DND-41 (cell line): ENCODE results near the gene PLEKHA6.

Source experiments
- ATAC-seq: fragments of 200-7000 bp; cut with Tn5 transposase; 3 replicates; pipeline ENCODE4 v1.9.1; 2021; ENCODE audit warnings: low read depth; ENCODE audit not compliant: insufficient read depth
- DNase-seq: peaks from one replicate; pipeline ENCODE4 v3.0.0-alpha.2; 2020
- H2AFZ ChIP-seq: 2 replicates; pipeline ENCODE4 v1.6.0; 2012; ENCODE audit warnings: low read depth, low read length
- H3K27ac ChIP-seq: 2 replicates; pipeline ENCODE4 v1.5.1; 2012; ENCODE audit warnings: low read length, inconsistent platforms
- H3K27me3 ChIP-seq: fragments of 200-600 bp; sonication (generic); 2 replicates; pipeline ENCODE4 v1.6.0; 2012; ENCODE audit warnings: low read length, mild to moderate bottlenecking, inconsistent platforms; ENCODE audit not compliant: insufficient read depth, poor library complexity
- H3K36me3 ChIP-seq: 2 replicates; pipeline ENCODE4 v1.5.1; 2012; ENCODE audit warnings: low read length, inconsistent platforms; ENCODE audit not compliant: insufficient read depth
- H3K4me1 ChIP-seq: 2 replicates; pipeline ENCODE4 v1.5.1; 2012; ENCODE audit warnings: mild to moderate bottlenecking, low read length; ENCODE audit not compliant: insufficient read depth
- H3K4me2 ChIP-seq: 2 replicates; pipeline ENCODE4 v1.6.0; 2012; ENCODE audit warnings: mild to moderate bottlenecking, moderate library complexity, low read length, inconsistent platforms; ENCODE audit not compliant: insufficient read depth
- H3K4me3 ChIP-seq, 2 experiments: fragments of 200-600 bp in 1 of 2; shearing (Covaris generic) in 1 of 2; 2 replicates each; pipeline ENCODE4 v1.5.1; 2012 to 2016; ENCODE audit warnings: inconsistent platforms in 2 of 2, low read length in 2 of 2, mild to moderate bottlenecking in 2 of 2, low read depth in 1 of 2, moderate library complexity in 1 of 2
- H3K79me2 ChIP-seq: 2 replicates; pipeline ENCODE4 v1.6.0; 2012; ENCODE audit warnings: low read length, inconsistent platforms; ENCODE audit not compliant: insufficient read depth
- H3K9ac ChIP-seq: 2 replicates; pipeline ENCODE4 v1.6.0; 2012; ENCODE audit warnings: low read depth, mild to moderate bottlenecking, inconsistent platforms, low read length, moderate library complexity
- H3K9me3 ChIP-seq: 2 replicates; pipeline ENCODE4 v1.5.1; 2012; ENCODE audit warnings: low read length, moderate library complexity, mild to moderate bottlenecking, inconsistent platforms; ENCODE audit not compliant: insufficient read depth, severe bottlenecking
- H4K20me1 ChIP-seq: 2 replicates; pipeline ENCODE4 v1.6.0; 2012; ENCODE audit warnings: low read length; ENCODE audit not compliant: insufficient read depth
- CTCF ChIP-seq: IDR thresholded peaks from 2 replicates; pipeline ENCODE4 v1.5.1; 2012; ENCODE audit warnings: borderline replicate concordance, low read length, moderate library complexity, mild to moderate bottlenecking; ENCODE audit not compliant: poor library complexity, severe bottlenecking; ENCODE audit errors: extremely low read depth
- EZH2 ChIP-seq: IDR thresholded peaks from 3 replicates; pipeline ENCODE4 v1.6.1; 2012; ENCODE audit warnings: borderline replicate concordance, low read depth, mild to moderate bottlenecking, moderate library complexity, low read length, inconsistent platforms; ENCODE audit not compliant: severe bottlenecking

PLEKHA6 gene

DNA sequence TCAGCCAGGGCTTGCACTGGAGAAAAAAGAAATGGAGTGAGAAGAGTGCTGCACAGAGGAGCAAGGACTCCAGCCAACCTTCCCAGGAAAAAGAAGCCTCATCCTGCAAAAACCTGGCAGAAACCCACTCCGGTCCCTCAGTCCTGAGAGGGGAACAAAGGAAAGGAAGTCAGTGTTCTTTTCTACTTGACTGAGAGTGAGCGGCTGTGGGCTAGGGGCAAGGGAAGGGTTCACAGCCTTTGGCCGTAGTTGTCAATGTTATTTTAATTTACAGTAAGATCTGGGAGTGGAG lies 137.0 kb downstream of the PLEKHA6 start:
- H3K27ac ChIP-seq = no peak overlapping the region
- no peaks in the 10 kb centered on the region for H3K79me2 ChIP-seq
- H3K9me3 ChIP-seq = no peaks in the 10 kb centered on the region
- H3K9ac ChIP-seq = no peak overlapping the region
- DNase-seq (no peak), ATAC-seq (no peak)
- H2AFZ ChIP-seq = no peak overlapping the region
- no peaks in the 10 kb centered on the region for H4K20me1 ChIP-seq
- TF ChIP-seq CTCF = no peak
- peaks cover 8% of the 10 kb centered on the region for H3K27me3 ChIP-seq
- H3K36me3 ChIP-seq = no peaks in the 10 kb centered on the region
- no peak overlapping the region for H3K4me3 ChIP-seq
- no peak overlapping the region for H3K4me2 ChIP-seq
- no peaks in the 10 kb centered on the region for H3K4me1 ChIP-seq

DNA sequence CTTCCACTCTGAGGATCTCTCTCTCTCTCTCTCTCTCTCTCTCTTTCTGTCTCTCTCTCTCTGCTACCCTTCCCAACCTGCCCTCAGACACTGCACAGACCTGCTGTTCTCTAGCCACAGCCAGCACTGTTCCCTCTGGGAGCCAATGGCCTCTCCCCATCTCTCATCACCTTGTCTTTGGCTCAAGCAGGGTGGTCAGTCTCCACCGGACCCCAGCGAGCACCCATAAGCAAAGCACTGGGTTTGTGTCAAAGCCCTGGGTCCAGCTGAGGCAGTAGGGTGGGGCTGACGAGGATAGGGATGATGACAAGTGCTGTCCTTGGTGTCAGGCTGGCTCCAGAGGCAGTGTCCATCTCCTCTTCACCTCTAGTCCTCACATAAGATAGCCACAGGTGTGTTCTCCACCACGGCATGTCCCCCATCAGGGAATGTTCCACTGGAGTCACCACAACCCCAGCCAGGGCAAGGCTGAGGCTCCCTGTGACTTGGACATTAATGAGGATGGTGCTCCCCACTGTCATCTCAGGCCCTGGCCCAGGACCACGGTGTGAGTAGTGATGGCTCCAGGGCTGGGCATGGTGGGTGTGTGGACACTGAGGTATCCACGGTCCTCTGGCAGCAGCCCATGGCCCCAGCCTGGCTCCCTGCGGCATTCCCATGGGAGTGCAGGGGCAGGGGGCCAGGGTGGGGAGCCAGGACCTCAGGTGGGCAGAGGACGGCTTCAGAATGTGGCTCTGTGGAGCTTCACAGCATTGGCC lies 137.5 kb downstream of the PLEKHA6 start:
- TF ChIP-seq EZH2 = no peak
- no peak for TF ChIP-seq CTCF
- no peak overlapping the region for H3K27ac ChIP-seq
- no peak overlapping the region for H3K4me2 ChIP-seq
- ATAC-seq (no peak), DNase-seq (no peak)
- H3K27me3 ChIP-seq = peaks cover 7% of the 10 kb centered on the region
- H3K79me2 ChIP-seq = no peaks in the 10 kb centered on the region
- H3K9ac ChIP-seq = no peak overlapping the region
- H2AFZ ChIP-seq = no peak overlapping the region
- H3K36me3 ChIP-seq = no peaks in the 10 kb centered on the region
- H4K20me1 ChIP-seq = no peaks in the 10 kb centered on the region
- no peaks in the 10 kb centered on the region for H3K4me1 ChIP-seq
- no peaks in the 10 kb centered on the region for H3K9me3 ChIP-seq
- no peak overlapping the region for H3K4me3 ChIP-seq

- DNase-seq (no peak), ATAC-seq (no peak)
- Histone ChIP-seq H3K9ac (no peak overlapping the region), H4K20me1 (no peaks in the 10 kb centered on the region), H3K36me3 (no peaks in the 10 kb centered on the region), H3K4me2 (no peak overlapping the region), H3K9me3 (no peaks in the 10 kb centered on the region), H2AFZ (no peak overlapping the region), H3K4me3 (no peak overlapping the region), H3K79me2 (no peaks in the 10 kb centered on the region), H3K4me1 (no peaks in the 10 kb centered on the region), H3K27ac (no peak overlapping the region), H3K27me3 (peaks cover 7% of the 10 kb centered on the region)
- TF ChIP-seq CTCF (no peak), EZH2 (no peak)
These were observed 138.5 kb downstream of the PLEKHA6 start for GRCh38 chr1:204221271-204221670.
